ENCODE data around the gene SPRR2B. TPM values are rescaled to one million over a fixed set of nuclear protein-coding genes. Genes with fewer than 3 reads are reported as not detected.
"Not testable (repeated sequence)": the region's sequence is repeated elsewhere in the genome, so short reads cannot be mapped to it uniquely, and the experiment has no call there.

Gene SPRR2B
- polyA plus RNA-seq (2012; ENCODE audit: missing spikeins) = not detected

DNA sequence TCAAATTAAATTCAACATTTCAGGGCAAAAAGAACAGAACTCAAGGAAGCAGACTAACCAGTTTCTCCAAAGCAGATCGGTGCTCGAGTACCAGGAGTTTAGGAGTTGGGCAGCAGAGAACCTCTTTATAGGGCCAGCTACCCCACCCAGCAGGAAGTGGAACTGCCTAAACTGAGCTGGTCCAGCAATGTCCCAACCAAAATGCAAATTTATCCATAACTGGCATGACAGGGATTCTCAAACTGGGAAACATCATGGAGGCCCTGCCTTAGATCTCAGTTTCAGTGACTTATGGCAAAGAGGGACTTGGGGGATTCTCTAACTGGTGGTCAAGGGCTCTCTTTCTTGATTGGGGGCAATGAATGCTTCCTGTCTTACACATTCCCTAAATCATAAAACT is at the start of gene SPRR2B:
Gene SPRR2B (minus strand): TSS at position 101 of the 400 bp plus-strand sequence. CDS start 772 bp downstream, outside the sequence.
- TF ChIP-seq TAF1 (IDR thresholded peaks at IDR 0.05; ENCODE audit: borderline replicate concordance, low read depth, low read length) (no peak), POLR2A (IDR thresholded peaks at IDR 0.05; ENCODE audit: low read depth, low read length) (no peak), POLR2AphosphoS5 (IDR thresholded peaks at IDR 0.05; ENCODE audit: low read depth, low read length) (no peak)
- no peak for DNase-seq (ENCODE audit: insufficient read length)
- no peak for FAIRE-seq

DNA sequence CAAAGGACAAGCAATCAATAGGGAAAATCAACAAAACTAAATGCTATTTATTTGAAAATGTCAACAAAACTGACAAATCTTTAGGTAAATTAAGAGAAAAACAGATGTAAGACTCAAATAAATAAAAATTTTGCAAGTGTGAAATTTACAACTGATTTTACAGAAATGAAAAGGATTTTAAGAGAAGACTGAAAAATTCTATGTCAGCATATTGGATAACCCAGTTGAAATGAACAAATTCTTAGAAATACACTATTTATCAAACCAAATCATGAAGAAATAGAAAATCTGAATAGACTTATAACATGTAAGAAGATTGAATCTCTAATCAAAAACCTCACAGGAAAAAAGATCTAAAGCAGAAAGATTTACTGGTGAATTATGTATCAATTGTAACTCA is 49.5 kb upstream of the SPRR2B start:
- no peak for FAIRE-seq
- DNase-seq (ENCODE audit: insufficient read length) = no peak
- TF ChIP-seq POLR2AphosphoS5 (IDR thresholded peaks at IDR 0.05; ENCODE audit: low read depth, low read length) (no peak), TAF1 (IDR thresholded peaks at IDR 0.05; ENCODE audit: borderline replicate concordance, low read depth, low read length) (no peak), POLR2A (IDR thresholded peaks at IDR 0.05; ENCODE audit: low read depth, low read length) (no peak)

- TF ChIP-seq POLR2AphosphoS5 (IDR thresholded peaks at IDR 0.05; ENCODE audit: low read depth, low read length) = no peak
- TF ChIP-seq TAF1 (IDR thresholded peaks at IDR 0.05; ENCODE audit: borderline replicate concordance, low read depth, low read length) = no peak
- TF ChIP-seq POLR2A (IDR thresholded peaks at IDR 0.05; ENCODE audit: low read depth, low read length) = no peak
- no peak for FAIRE-seq
Measured at GRCh38 chr1:153119491-153119971, 48.1 kb upstream of the SPRR2B start.

DNA sequence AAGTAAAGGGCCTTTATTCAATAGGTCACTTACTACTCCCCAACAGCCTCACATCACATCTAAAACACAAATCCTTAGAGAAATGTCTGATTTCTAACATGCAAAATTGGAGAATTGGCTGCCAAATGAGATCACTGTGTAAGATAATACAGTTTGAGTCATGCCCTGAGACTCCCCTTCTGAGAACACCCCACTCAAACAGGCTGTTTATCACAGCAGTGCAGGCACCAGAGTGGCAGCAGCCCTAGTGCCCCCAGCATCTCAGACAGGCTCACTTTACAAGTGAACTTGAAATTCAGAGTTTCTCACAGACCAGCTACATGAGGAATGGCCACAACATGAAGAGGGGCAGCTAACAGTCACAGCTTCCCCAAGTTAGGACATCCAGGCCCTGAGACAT is 43.9 kb upstream of the SPRR2B start:
- not testable (repeated sequence) for FAIRE-seq; DNase-seq (ENCODE audit: insufficient read length)

More at GRCh38 chr1:153119491-153119971, 48.1 kb upstream of the SPRR2B start:
- no peak for DNase-seq (ENCODE audit: insufficient read length)

DNA sequence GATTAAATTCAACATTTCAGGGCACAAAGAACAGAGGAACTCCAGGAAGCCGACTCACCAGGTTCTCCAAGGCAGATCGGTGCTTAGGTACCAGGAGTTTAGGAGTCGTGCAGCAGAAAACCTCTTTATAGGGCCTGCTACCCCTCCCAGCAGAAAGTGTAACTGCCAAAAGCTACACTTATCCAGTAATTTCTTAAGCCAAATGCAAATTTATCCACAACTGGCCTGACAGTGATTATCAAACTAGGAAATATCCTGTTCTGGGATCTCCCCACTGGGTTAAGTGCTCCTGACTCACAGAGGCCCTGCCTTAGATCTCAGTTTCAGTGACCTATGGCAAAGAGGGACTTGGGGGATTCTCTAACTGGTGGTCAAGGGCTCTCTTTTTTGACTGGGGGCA is 42.0 kb upstream of the SPRR2B start, which contains the start of gene SPRR2F:
Gene SPRR2F (minus strand): TSS at position 101 of the 400 bp plus-strand sequence. CDS start 783 bp downstream, outside the sequence.
- no peak for FAIRE-seq
- no peak for TF ChIP-seq TAF1 (IDR thresholded peaks at IDR 0.05; ENCODE audit: borderline replicate concordance, low read depth, low read length)
- TF ChIP-seq POLR2AphosphoS5 (IDR thresholded peaks at IDR 0.05; ENCODE audit: low read depth, low read length) = no peak
- TF ChIP-seq POLR2A (IDR thresholded peaks at IDR 0.05; ENCODE audit: low read depth, low read length) = no peak
- no peak for DNase-seq (ENCODE audit: insufficient read length)

DNA sequence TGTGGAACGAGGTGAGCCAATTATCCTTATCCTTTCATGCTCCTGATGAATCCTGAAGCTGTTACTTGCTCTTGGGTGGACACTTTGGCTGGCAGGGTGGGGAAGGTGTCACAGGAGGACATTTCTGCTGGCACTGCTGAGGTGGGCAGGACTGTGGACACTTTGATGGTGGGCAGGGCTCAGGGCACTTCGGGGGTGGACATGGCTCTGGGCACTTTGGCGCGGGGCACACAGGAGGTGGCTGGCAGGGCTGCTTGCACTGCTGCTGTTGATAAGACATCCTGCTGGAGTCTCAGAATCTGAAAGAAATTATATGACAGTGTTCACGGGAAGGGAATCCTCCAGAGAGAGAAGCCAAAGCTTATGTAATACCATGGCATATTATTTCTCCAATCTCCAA is 41.0 kb upstream of the SPRR2B start:
- FAIRE-seq; DNase-seq (ENCODE audit: insufficient read length): not testable (repeated sequence)

- DNase-seq (ENCODE audit: insufficient read length) (no peak), FAIRE-seq (no peak)
- no peak for TF ChIP-seq POLR2AphosphoS5 (IDR thresholded peaks at IDR 0.05; ENCODE audit: low read depth, low read length)
- no peak for TF ChIP-seq TAF1 (IDR thresholded peaks at IDR 0.05; ENCODE audit: borderline replicate concordance, low read depth, low read length)
- TF ChIP-seq POLR2A (IDR thresholded peaks at IDR 0.05; ENCODE audit: low read depth, low read length) = no peak
Measured at GRCh38 chr1:153100245-153100644, 28.8 kb upstream of the SPRR2B start.

DNA sequence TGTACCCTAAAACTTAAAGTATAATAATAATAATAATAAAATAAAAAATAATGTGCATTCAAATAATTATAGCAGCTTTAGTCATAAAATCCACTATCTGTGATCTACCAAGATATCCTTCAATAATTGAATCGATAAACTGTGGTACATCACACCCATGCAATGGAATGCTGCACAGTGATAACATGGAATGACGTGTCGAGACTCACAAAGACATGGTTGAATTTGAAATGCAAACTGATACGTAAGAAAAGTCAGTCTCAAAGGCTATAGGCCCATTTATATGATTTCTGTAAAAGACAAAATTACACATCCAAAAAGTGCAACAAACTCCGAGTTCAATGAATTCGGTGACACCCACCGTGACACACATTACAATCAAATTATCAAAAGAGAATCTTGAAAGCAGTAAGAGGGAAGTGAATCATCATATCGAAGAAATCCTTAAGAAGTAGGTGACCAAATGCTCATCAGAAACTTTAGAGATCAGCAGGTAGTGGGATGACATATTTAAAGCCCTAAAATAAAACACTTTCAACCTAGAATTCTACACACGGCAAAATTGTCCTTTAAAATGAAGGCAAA is 28.1 kb upstream of the SPRR2B start:
- FAIRE-seq (no peak), DNase-seq (ENCODE audit: insufficient read length) (no peak)

GRCh38 chr1:153095764-153096163 is 24.4 kb upstream of the SPRR2B start:
- no peak for FAIRE-seq
- DNase-seq (ENCODE audit: insufficient read length) = no peak
- TF ChIP-seq TAF1 (IDR thresholded peaks at IDR 0.05; ENCODE audit: borderline replicate concordance, low read depth, low read length) (no peak), POLR2AphosphoS5 (IDR thresholded peaks at IDR 0.05; ENCODE audit: low read depth, low read length) (no peak), POLR2A (IDR thresholded peaks at IDR 0.05; ENCODE audit: low read depth, low read length) (no peak)

More for the DNA sequence above, 28.1 kb upstream of the SPRR2B start:
- no peak for TF ChIP-seq TAF1 (IDR thresholded peaks at IDR 0.05; ENCODE audit: borderline replicate concordance, low read depth, low read length)

DNA sequence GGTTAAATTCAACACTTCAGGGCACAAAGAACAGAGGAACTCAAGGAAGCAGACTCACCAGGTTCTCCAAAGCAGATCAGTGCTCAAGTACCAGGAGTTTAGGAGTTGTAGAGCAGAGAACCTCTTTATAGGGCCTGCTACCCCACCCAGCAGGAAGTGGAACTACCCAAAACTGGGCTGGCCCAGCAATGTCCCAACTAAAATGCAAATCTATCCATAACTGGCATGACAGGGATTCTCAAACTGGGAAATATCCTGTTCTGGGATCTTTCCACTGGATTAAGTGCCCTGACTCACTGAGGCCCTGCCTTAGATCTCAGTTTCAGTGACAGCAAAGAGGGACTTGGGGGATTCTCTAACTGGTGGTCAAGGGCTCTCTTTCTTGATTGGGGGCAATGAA is 23.0 kb upstream of the SPRR2B start, which contains the start of gene SPRR2E:
Gene SPRR2E (minus strand): TSS at position 101 of the 400 bp plus-strand sequence. CDS start 775 bp downstream, outside the sequence.
- no peak for FAIRE-seq
- DNase-seq (ENCODE audit: insufficient read length) = no peak
- TF ChIP-seq TAF1 (IDR thresholded peaks at IDR 0.05; ENCODE audit: borderline replicate concordance, low read depth, low read length) = no peak
- TF ChIP-seq POLR2AphosphoS5 (IDR thresholded peaks at IDR 0.05; ENCODE audit: low read depth, low read length) = no peak
- no peak for TF ChIP-seq POLR2A (IDR thresholded peaks at IDR 0.05; ENCODE audit: low read depth, low read length)

DNA sequence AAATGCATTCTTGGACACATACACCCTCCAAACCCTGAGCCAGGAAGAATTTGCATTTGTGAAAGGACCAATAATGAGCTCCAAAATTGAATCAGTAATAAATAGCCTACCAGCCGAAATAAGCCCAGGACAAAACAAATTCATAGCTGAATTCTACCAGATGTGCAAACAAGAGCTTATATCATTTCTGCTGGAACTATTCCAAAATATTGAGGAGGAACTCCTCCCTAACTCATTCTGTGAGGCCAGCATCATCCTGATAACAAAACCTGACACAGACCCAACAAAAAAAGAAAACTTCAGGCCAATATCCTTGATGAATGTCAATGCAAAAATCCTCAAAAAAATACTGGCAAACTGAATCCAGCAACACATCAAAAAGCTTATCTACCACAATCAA is 16.2 kb upstream of the SPRR2B start:
- TF ChIP-seq POLR2AphosphoS5 (IDR thresholded peaks at IDR 0.05; ENCODE audit: low read depth, low read length) (no peak), TAF1 (IDR thresholded peaks at IDR 0.05; ENCODE audit: borderline replicate concordance, low read depth, low read length) (no peak), POLR2A (IDR thresholded peaks at IDR 0.05; ENCODE audit: low read depth, low read length) (no peak)
- DNase-seq (ENCODE audit: insufficient read length) = no peak
- no peak for FAIRE-seq

DNA sequence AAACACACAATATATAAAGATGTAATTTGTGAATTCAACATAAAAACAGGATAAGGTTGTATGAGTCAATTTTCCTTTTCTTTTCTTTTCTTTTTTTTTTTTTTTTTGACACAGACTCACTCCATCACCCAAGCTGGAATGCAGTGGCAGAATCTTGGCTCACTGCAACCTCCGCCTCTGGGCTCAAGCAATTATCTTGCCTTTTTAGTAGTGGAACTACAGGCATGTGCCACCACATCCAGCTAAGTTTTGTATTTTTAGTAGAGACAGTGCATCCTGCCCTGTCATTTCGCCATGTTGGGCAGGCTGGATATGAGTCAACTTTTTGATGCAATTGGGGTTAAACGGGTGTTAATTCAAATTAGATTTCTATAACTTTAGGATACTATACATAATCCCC is 10.3 kb upstream of the SPRR2B start:
- DNase-seq (ENCODE audit: insufficient read length) (no peak), FAIRE-seq (no peak)
- TF ChIP-seq POLR2A (IDR thresholded peaks at IDR 0.05; ENCODE audit: low read depth, low read length) (no peak), POLR2AphosphoS5 (IDR thresholded peaks at IDR 0.05; ENCODE audit: low read depth, low read length) (no peak), TAF1 (IDR thresholded peaks at IDR 0.05; ENCODE audit: borderline replicate concordance, low read depth, low read length) (no peak)

All from GM12892 (cell line).